HepG2 (cell line): ENCODE data around the gene SPAG9. TPM values are rescaled to one million over a fixed set of nuclear protein-coding genes. Genes with fewer than 3 reads are reported as not detected.

Experiments used
- HBP1 ChIP-seq: IDR thresholded peaks from 2 replicates; pipeline ENCODE4 v1.6.1; 2016; ENCODE audit warnings: low read depth, control low read depth
- HOXA9 ChIP-seq: sonication (generic); formaldehyde crosslinking; IDR thresholded peaks from 2 replicates; pipeline ENCODE4 v1.8.1; 2022; ENCODE audit warnings: missing genetic modification reagents, mild to moderate bottlenecking, moderate library complexity, borderline replicate concordance
- NFKBIZ ChIP-seq: IDR thresholded peaks from 2 replicates; pipeline ENCODE4 v1.6.1; 2018; ENCODE audit warnings: missing genetic modification reagents, missing compliant biosample characterization
- SNAPC4 ChIP-seq: sonication (generic); formaldehyde crosslinking; IDR thresholded peaks from 2 replicates; pipeline ENCODE4 v1.4.0; 2020; ENCODE audit warnings: mild to moderate bottlenecking, missing genetic modification reagents
- ZNF138 ChIP-seq: sonication (generic); formaldehyde crosslinking; IDR thresholded peaks from 2 replicates; pipeline ENCODE4 v1.5.0; 2020; ENCODE audit warnings: mild to moderate bottlenecking, low read depth, missing genetic modification reagents
- ZNF354B ChIP-seq: sonication (generic); formaldehyde crosslinking; IDR thresholded peaks from 2 replicates; pipeline ENCODE4 v1.8.0; 2022; ENCODE audit warnings: mild to moderate bottlenecking, missing genetic modification reagents
- ZNF670 ChIP-seq: sonication (generic); formaldehyde crosslinking; IDR thresholded peaks from 2 replicates; pipeline ENCODE4 v1.8.0; 2022; ENCODE audit warnings: mild to moderate bottlenecking, missing genetic modification reagents, borderline replicate concordance
- ZNF746 ChIP-seq: sonication (generic); formaldehyde crosslinking; IDR thresholded peaks from 2 replicates; pipeline ENCODE4 v1.8.0; 2022; ENCODE audit warnings: mild to moderate bottlenecking, missing genetic modification reagents
- polyA plus RNA-seq, 8 experiments: library from polyadenylated mRNA; depleted of rRNA in 3 of 8; stranded (reverse) in 7 of 8; unstranded in 1 of 8; fragments of >200 nt; fragmentation: Illumina TruSeq in 4 of 8; extraction: Trizol in 4 of 8; gene quantifications; 2 replicates each; pipeline versions ENCODE4 v1.2.1 to v1.2.3, GENCODE V29; 2011 to 2016; ENCODE audit warnings: low read depth in 4 of 8, missing spikeins in 1 of 8, mixed read lengths in 1 of 8; ENCODE audit not compliant: insufficient read depth in 1 of 8
- total RNA-seq, 5 experiments: library from RNA; depleted of rRNA; stranded (reverse); fragments of >200 nt; fragmentation: Illumina TruSeq; extraction: Trizol; gene quantifications; 2 replicates each; pipeline ENCODE4 v1.2.3, GENCODE V29; 2016; ENCODE audit warnings: low read depth in 1 of 5
- TF ChIP-seq, protein P1 (sequence below): sonication (generic); formaldehyde crosslinking; IDR thresholded peaks from 2 replicates; pipeline ENCODE4 v1.4.0; 2020; ENCODE audit warnings: mild to moderate bottlenecking, missing genetic modification reagents, borderline replicate concordance

The SPAG9 gene
- total and polyA plus RNA-seq, 2 of the 13 experiments (the other 11 are each of a cell fraction or from before 2014, with no cell fraction given): 43.2 to 78.6 TPM

DNA sequence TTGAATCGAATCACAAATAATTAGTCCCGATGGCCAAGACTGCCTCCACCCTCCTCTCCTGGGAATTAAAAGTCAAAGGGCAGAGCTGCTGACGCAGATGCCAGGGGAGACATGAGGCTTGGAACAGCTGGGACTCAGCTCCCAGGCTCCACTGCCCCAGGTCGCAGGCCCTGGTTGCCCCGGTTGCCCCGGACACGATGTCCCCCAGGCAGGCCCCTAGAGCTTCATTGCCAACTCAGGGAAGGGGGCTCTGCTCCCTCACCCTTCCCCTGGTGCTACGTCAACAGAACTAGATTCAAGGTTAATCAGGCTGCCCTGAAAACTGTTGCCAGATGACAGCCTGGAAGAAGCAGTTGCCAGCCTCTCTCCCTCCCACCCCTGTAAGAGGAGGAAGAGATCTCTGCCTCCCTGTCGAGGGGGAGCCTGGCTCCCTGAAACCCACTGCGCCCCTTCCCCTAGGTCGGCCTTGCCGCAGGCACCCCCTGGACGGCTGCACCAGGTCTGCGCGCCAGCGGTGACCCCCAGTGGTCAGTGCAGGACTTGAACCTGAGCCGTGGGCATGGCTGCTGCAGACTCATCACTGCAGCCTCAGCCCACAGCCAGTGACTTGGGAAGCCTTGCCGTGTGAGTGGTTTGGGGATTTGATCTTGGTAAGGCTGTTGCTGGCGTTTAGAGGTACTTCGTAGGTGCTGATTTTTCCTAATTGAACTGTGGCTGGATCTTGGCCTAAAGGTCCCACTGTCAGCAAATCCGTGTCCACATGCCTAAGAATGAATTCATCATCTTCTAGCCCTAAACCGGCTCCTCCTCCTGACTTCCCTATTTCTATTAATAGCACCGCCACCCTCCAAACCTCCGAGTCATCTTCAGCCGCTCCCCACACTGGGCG, 170.4 kb downstream of the SPAG9 start (continued):
- TF ChIP-seq, protein P1, sequence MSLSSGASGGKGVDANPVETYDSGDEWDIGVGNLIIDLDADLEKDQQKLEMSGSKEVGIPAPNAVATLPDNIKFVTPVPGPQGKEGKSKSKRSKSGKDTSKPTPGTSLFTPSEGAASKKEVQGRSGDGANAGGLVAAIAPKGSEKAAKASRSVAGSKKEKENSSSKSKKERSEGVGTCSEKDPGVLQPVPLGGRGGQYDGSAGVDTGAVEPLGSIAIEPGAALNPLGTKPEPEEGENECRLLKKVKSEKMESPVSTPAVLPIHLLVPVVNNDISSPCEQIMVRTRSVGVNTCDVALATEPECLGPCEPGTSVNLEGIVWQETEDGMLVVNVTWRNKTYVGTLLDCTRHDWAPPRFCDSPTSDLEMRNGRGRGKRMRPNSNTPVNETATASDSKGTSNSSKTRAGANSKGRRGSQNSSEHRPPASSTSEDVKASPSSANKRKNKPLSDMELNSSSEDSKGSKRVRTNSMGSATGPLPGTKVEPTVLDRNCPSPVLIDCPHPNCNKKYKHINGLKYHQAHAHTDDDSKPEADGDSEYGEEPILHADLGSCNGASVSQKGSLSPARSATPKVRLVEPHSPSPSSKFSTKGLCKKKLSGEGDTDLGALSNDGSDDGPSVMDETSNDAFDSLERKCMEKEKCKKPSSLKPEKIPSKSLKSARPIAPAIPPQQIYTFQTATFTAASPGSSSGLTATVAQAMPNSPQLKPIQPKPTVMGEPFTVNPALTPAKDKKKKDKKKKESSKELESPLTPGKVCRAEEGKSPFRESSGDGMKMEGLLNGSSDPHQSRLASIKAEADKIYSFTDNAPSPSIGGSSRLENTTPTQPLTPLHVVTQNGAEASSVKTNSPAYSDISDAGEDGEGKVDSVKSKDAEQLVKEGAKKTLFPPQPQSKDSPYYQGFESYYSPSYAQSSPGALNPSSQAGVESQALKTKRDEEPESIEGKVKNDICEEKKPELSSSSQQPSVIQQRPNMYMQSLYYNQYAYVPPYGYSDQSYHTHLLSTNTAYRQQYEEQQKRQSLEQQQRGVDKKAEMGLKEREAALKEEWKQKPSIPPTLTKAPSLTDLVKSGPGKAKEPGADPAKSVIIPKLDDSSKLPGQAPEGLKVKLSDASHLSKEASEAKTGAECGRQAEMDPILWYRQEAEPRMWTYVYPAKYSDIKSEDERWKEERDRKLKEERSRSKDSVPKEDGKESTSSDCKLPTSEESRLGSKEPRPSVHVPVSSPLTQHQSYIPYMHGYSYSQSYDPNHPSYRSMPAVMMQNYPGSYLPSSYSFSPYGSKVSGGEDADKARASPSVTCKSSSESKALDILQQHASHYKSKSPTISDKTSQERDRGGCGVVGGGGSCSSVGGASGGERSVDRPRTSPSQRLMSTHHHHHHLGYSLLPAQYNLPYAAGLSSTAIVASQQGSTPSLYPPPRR (CRISPR knock-in tag): peak; percentile 74; the same call in 1 of the 2 replicates
- TF ChIP-seq SNAPC4 (no peak), HOXA9 (CRISPR knock-in tag) (no peak), ZNF354B (no peak), ZNF746 (peak; percentile 31; the same call in 1 of the 2 replicates), NFKBIZ (CRISPR knock-in tag) (no peak), ZNF670 (CRISPR knock-in tag) (no peak), HBP1 (CRISPR knock-in tag) (no peak), ZNF138 (CRISPR knock-in tag) (0 out of 2 replicates have a peak, but pooled peaks have one; percentile 84)
